Dendritic cell treated with granulocyte-macrophage colony-stimulating factor and Interleukin-4, amounts not matched to agents 40 ng/mL and 50 ng/mL, for 4 days (primary cell): Measurements from ENCODE around the gene ARHGAP40.

ENCODE experiments used
- H3K27ac Mint-ChIP-seq: one replicate; pipeline ENCODE4 v1.8.0; 2022; ENCODE audit warnings: mild to moderate bottlenecking, mixed read lengths
- H3K27me3 Mint-ChIP-seq: one replicate; pipeline ENCODE4 v1.8.0; 2022; ENCODE audit warnings: mild to moderate bottlenecking, mixed read lengths
- H3K36me3 Mint-ChIP-seq: one replicate; pipeline ENCODE4 v1.8.0; 2022; ENCODE audit warnings: low read depth, mixed read lengths
- H3K4me1 Mint-ChIP-seq: one replicate; pipeline ENCODE4 v1.8.0; 2022; ENCODE audit warnings: low read depth, mixed read lengths
- H3K4me3 Mint-ChIP-seq: one replicate; pipeline ENCODE4 v1.8.0; 2022; ENCODE audit warnings: mild to moderate bottlenecking, moderate library complexity, mixed read lengths
- H3K9me3 Mint-ChIP-seq: one replicate; pipeline ENCODE4 v1.8.0; 2022; ENCODE audit warnings: mixed read lengths
- intact Hi-C: fragments of 100-400 bp; cut with micrococcal nuclease; formaldehyde crosslinking; loops from one replicate; pipeline ENCODE4 v1.15.0; 2022

The ARHGAP40 gene

DNA sequence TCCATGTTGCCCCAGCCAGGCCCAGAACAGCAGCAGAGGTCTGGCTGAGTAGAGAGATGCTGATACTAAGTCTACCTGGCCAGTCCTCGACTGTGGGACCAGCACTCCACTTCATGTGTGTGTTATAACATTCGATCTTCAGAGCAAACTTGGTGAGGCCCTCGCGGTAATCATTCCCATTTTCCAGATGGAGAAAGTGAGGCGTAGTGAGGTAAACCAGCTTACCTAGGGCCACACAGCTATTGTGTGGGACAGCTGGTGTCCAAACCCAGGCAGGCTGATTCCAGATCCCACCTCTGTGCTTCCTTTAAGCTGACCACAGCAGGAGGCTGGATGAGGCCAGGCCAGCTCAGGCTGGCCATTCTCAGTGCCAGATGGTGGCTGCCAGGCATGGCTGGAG, 75.0 kb downstream of the ARHGAP40 start:
- H3K36me3 Mint-ChIP-seq, result no peaks in the 10 kb centered on the region
- H3K4me3 Mint-ChIP-seq, result no peak overlapping the region
- peaks cover 16% of the 10 kb centered on the region for H3K4me1 Mint-ChIP-seq
- intact Hi-C loops, result no loop called here
- H3K27ac Mint-ChIP-seq, result no peak overlapping the region
- H3K9me3 Mint-ChIP-seq, result no peaks in the 10 kb centered on the region
- H3K27me3 Mint-ChIP-seq, result peaks cover 50% of the 10 kb centered on the region

DNA sequence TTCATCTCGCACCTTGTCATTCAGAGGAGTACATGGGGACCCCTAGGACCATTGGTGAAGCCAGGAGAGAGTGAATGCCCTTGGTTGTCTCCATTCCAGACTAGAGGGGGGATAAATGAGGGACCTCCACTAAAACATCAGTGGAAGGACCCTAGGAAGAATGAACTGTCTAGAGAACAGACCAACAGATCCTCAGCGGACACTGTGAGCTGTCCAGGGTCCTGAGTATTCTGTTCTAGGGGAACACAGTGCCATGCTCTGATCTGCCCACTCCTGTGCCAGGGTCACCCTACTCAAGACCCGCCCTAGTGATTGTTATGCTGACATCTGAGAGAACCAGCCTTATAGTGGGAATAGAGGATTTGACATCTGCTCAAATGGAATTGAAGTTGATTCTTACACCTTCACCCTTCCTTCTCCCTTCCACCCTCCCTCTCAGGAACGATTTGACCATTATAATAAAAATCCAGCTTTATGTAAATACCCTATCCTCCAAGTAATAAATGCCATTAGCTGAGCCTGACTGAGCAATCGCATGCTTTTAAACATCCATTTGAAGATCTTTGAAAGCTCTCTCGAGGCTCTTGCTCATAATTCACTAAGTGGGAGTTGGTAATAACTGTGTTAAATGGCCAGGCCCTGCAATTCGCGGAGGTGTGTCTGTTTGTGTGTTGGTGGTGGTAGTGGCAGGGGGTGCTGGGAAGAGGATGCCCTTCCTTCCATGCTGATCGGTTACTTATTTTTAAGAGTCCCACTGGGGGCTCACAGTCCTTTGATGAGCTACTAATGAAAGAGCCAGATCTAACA, 79.1 kb downstream of the ARHGAP40 start:
- intact Hi-C loops, result no loop called here
- no peaks in the 10 kb centered on the region for H3K36me3 Mint-ChIP-seq
- H3K4me1 Mint-ChIP-seq, result no peaks in the 10 kb centered on the region
- H3K4me3 Mint-ChIP-seq, result no peak overlapping the region
- no peaks in the 10 kb centered on the region for H3K9me3 Mint-ChIP-seq
- H3K27ac Mint-ChIP-seq, result no peak overlapping the region
- peaks cover 15% of the 10 kb centered on the region for H3K27me3 Mint-ChIP-seq

DNA sequence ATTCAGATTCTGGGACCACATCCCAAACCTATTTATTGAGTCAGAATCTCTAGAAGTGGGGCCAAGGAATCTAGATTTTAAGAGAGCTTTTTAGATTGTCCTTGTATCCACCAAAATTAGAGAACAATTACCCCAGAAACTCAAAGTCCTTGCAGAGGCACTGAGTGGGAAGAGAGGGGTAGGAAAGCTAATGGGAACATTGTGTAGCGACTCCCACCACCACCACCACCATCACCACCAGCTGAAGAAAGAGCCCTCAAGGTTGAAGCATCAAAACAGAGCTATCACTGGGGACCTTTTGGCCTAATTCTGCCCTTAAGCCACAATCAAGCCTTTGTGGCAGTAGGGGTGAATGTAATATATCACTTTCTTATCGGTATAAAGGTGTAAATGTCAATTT, 83.7 kb downstream of the ARHGAP40 start:
- H3K4me1 Mint-ChIP-seq, result no peaks in the 10 kb centered on the region
- intact Hi-C loops, result no loop called here
- no peaks in the 10 kb centered on the region for H3K9me3 Mint-ChIP-seq
- H3K4me3 Mint-ChIP-seq, result no peak overlapping the region
- no peaks in the 10 kb centered on the region for H3K36me3 Mint-ChIP-seq
- H3K27me3 Mint-ChIP-seq, result peaks cover 12% of the 10 kb centered on the region
- H3K27ac Mint-ChIP-seq, result no peak overlapping the region

DNA sequence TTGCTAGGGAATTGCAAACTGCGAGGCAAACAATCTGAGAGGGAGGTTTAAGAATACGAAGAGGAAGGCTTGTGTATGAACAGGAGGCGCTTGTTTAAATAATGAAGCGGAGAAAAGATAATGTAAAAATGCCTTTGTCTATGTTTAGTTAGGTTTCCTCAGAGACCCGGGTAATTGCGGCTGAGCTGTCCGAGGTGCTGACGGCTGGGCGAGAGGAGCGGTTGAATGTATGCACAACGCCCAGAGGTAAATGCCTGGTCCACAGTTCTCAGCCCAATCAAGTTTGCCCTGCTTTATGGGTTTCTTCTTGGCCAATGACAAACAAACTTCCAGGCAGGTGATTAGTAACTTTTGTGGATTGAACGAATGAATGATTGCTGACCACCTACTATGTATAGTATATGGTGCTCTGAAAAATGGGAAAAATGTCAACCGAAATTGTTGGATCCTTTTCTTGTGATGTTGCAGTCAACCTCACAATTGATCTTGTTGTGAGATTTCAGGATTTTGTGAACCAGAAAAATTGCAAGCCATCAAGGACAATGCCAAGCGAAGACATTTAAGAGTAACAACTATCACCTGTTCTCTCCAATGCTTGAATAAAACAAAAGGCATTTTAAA, 84.4 kb downstream of the ARHGAP40 start:
- no peak overlapping the region for H3K27ac Mint-ChIP-seq

DNA sequence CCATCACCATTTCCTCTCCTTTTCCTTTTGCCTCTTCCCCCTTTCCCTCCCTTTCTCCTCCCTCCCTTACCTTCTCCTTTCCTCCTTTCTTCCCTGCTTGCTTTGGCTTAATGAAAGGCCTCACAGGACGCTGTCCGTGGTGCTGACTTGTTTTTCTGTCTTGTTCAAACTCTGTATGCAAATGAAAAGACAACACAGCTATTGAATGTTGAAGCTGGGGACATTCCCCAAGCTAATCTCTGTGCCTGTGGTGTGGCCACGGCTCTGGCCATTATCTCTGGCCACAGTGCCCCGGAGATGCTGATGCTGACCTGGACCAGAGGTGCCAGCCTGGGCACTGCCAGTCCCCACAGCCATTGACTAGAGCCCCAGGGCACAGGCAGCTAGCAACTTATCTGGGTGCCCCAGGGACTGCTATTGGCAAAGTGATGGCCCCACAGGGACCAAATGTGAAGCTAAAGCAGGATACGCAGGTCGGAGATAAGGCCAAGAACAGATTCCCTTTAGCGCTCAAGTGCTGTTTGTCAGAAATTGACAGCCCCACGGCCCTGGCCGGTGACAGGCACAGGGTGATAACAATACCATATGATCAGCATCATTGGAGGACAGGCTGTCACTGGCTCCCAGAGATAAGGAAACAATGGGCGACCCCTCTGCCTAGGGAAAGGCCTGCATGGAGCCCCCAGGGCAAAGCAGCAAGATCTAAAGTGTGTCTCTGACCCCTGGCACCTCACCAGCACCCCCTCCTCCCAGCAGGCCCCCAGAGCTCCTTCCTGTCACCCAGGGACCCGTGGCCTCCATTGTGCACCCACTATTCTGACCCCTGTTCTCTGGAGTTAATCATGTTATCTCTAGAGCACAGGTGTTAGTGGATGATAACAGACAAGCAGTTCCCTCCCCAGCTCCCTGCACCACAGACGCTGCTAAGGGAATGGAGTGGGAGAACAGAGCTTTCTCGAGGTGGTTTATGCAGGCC, 91.1 kb downstream of the ARHGAP40 start:
- H3K4me3 Mint-ChIP-seq, result no peak overlapping the region
- no peaks in the 10 kb centered on the region for H3K4me1 Mint-ChIP-seq
- peaks cover 10% of the 10 kb centered on the region for H3K27me3 Mint-ChIP-seq
- H3K27ac Mint-ChIP-seq, result no peak overlapping the region
- H3K36me3 Mint-ChIP-seq, result no peaks in the 10 kb centered on the region
- intact Hi-C loops, result no loop called here
- no peaks in the 10 kb centered on the region for H3K9me3 Mint-ChIP-seq

More for the DNA sequence above, 84.4 kb downstream of the ARHGAP40 start:
- Mint-ChIP-seq H3K9me3 (no peaks in the 10 kb centered on the region), H3K4me1 (no peaks in the 10 kb centered on the region), H3K4me3 (no peak overlapping the region), H3K27me3 (peaks cover 12% of the 10 kb centered on the region), H3K36me3 (no peaks in the 10 kb centered on the region)
- intact Hi-C loops, result no loop called here

- Mint-ChIP-seq H3K27me3 (peaks cover 5% of the 10 kb centered on the region), H3K36me3 (no peaks in the 10 kb centered on the region), H3K4me1 (no peaks in the 10 kb centered on the region), H3K4me3 (no peak overlapping the region), H3K9me3 (no peaks in the 10 kb centered on the region), H3K27ac (no peak overlapping the region)
- intact Hi-C loops, result no loop called here
These were observed 95.7 kb downstream of the ARHGAP40 start for GRCh38 chr20:38697306-38697705.

DNA sequence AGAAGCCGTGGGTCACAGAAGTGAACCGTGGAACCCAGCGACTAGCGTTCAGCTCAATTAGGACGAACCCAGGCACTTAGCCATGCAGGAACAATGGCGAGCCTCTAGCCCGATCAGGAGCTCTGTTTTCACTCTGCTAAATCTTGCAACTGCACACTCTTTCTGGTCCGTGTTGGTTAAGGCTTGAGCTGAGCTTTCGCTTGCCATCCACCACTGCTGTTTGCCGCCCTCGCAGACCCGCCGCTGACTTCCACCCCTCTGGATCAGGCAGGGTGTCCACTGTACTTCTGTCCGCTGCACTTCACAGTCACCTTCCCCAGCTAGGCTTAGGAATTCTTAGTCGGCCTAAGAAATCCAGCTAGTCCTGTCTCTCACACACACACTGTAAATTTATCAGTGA, 96.9 kb downstream of the ARHGAP40 start:
- Mint-ChIP-seq H3K36me3 (no peaks in the 10 kb centered on the region), H3K27ac (no peak overlapping the region), H3K9me3 (no peaks in the 10 kb centered on the region), H3K4me1 (no peaks in the 10 kb centered on the region), H3K27me3 (peaks cover 9% of the 10 kb centered on the region), H3K4me3 (no peak overlapping the region)
- intact Hi-C loops, result no loop called here

DNA sequence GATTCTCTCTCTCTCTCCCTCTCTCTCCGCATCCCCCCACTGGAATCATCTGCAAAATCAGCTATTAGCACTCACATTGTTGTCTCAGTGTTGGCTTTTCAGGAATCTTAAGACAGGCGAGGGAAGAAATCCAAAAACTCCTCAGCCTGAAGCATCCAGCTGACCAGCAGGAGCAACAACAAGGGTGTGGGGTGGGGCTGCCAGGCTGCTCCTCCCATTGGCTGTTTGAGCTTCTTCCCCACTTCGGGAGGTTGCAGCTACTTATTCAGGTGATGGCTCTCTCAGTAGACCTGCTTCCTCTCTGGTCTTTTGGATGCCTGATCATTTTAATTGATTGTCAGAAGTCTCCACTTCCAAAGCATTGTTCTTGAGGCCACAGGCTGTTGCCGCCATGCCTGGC, 98.5 kb downstream of the ARHGAP40 start:
- Mint-ChIP-seq H3K4me1 (no peaks in the 10 kb centered on the region), H3K27ac (no peak overlapping the region), H3K4me3 (no peak overlapping the region), H3K9me3 (no peaks in the 10 kb centered on the region), H3K27me3 (peaks cover 10% of the 10 kb centered on the region), H3K36me3 (no peaks in the 10 kb centered on the region)
- intact Hi-C loops, result no loop called here
